ENCODE measurements around the gene PRDM15. TPM values are rescaled to one million over a fixed set of nuclear protein-coding genes. Genes with fewer than 3 reads are reported as not detected.

Gene PRDM15
- total and polyA plus RNA-seq, 7 donors = 1.2 to 6.9 (median 4.6) TPM

DNA sequence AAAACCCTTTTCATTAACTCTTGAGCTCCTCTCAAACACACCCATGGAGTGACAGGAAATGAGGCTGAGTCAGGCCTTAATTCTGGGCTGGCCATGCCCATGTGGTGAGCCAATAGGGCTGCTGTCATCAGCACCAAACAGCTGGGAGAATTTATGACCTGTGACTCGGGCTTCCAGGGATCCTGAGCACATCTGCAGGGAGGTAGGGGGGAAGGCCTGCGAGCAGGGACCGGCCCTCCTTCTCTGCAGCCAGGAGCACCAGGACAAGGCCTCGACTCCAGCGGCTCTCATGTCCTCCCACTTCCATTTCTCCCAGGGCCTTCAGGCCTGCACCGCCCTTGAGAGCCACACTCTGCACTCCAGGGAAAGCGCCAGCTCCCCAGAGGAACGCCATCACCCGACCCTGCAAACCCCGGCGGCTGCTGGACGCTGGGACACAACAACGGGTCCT, 126.9 kb downstream of the PRDM15 start:
- Histone ChIP-seq H3K36me3 (no peaks in the 10 kb centered on the region), H3K27ac (no peak overlapping the region), H3K4me1 (no peaks in the 10 kb centered on the region), H3K27me3 (no peaks in the 10 kb centered on the region), H3K9me3 (no peaks in the 10 kb centered on the region), H3K4me3 (no peak overlapping the region)
- TF ChIP-seq POLR2AphosphoS5 (IDR thresholded peaks at IDR 0.05) = no peak
- TF ChIP-seq, protein P1, sequence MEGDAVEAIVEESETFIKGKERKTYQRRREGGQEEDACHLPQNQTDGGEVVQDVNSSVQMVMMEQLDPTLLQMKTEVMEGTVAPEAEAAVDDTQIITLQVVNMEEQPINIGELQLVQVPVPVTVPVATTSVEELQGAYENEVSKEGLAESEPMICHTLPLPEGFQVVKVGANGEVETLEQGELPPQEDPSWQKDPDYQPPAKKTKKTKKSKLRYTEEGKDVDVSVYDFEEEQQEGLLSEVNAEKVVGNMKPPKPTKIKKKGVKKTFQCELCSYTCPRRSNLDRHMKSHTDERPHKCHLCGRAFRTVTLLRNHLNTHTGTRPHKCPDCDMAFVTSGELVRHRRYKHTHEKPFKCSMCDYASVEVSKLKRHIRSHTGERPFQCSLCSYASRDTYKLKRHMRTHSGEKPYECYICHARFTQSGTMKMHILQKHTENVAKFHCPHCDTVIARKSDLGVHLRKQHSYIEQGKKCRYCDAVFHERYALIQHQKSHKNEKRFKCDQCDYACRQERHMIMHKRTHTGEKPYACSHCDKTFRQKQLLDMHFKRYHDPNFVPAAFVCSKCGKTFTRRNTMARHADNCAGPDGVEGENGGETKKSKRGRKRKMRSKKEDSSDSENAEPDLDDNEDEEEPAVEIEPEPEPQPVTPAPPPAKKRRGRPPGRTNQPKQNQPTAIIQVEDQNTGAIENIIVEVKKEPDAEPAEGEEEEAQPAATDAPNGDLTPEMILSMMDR (IDR thresholded peaks at IDR 0.05) = no peak
- TF ChIP-seq EP300 (IDR thresholded peaks at IDR 0.05) = no peak
- no peak for TF ChIP-seq POLR2A (IDR thresholded peaks at IDR 0.05)
- 79 to 84% methylated on average over 13 of the region's 13 CpGs for WGBS, 2 donors
- no peak for DNase-seq
- intact Hi-C loops (cut with DNase I) = no loop called here

DNA sequence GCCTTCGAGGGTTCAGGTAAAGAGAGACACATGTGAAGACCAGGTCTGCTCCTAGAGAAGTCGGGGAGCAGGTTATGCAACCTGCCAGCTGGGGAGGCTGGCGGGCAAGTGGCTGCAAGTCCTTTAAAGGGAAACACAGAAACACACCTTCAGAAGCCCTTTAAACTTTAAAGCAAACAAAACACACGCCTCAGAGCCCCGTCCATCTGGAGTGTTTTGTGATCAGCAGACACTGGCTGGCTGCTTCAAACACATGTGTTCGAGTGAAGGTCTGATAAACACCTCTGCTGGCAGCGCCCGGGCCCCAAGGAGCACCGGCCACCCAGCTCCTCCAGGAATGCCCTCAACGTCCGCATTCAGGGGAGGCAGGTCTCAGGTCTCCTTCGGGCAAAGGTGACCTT, 127.5 kb downstream of the PRDM15 start:
- Histone ChIP-seq H3K36me3 (no peaks in the 10 kb centered on the region), H3K27ac (no peak overlapping the region), H3K9me3 (no peaks in the 10 kb centered on the region), H3K4me3 (no peak overlapping the region), H3K4me1 (no peaks in the 10 kb centered on the region), H3K27me3 (no peaks in the 10 kb centered on the region)
- WGBS, 2 donors = 33 to 60% methylated on average over 12 of the region's 12 CpGs
- intact Hi-C loops (cut with DNase I) = no loop called here
- DNase-seq = no peak
- TF ChIP-seq, protein P1 (IDR thresholded peaks at IDR 0.05) = no peak
- no peak for TF ChIP-seq POLR2A (IDR thresholded peaks at IDR 0.05)
- TF ChIP-seq POLR2AphosphoS5 (IDR thresholded peaks at IDR 0.05) = no peak
- no peak for TF ChIP-seq EP300 (IDR thresholded peaks at IDR 0.05)

DNA sequence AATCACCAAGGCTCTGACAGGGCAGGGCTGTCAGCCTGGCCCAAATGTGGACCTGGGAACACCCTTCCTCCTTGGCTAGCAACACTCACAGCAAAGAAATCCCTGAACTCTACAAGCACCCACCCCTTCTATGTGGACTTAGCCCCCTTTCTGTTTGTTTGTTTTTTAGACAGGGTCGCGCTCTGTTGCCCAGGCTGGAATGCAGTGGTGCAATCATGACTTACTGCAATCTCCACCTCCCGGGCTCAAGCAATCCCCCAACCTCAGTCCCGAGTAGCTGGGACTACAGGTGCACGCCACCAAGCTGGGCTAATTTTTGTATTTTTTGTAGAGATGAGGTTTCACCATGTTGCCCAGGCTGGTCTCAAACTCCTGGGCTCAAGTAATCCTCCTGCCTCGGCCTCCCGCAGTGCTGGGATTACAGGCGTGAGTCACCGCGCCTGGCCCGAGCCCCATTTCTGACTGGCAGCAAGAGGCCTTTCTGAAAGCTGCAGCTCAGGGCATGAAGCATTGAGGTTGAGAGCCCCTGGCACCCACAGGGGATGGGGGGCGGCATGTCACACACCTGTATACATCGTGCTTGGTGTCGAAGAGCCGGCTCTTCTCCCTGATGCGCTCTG, 128.5 kb downstream of the PRDM15 start:
- intact Hi-C loops (cut with DNase I) = no loop called here
- Histone ChIP-seq H3K9me3 (no peaks in the 10 kb centered on the region), H3K36me3 (no peaks in the 10 kb centered on the region), H3K27ac (no peak overlapping the region), H3K27me3 (no peaks in the 10 kb centered on the region), H3K4me1 (no peaks in the 10 kb centered on the region), H3K4me3 (no peak overlapping the region)
- TF ChIP-seq POLR2A (IDR thresholded peaks at IDR 0.05) = no peak
- no peak for TF ChIP-seq POLR2AphosphoS5 (IDR thresholded peaks at IDR 0.05)
- TF ChIP-seq EP300 (IDR thresholded peaks at IDR 0.05) = no peak
- TF ChIP-seq, protein P1 (IDR thresholded peaks at IDR 0.05) = no peak
- DNase-seq = no peak
- WGBS, 2 donors = 93 to 96% methylated on average over 16 of the region's 16 CpGs

DNA sequence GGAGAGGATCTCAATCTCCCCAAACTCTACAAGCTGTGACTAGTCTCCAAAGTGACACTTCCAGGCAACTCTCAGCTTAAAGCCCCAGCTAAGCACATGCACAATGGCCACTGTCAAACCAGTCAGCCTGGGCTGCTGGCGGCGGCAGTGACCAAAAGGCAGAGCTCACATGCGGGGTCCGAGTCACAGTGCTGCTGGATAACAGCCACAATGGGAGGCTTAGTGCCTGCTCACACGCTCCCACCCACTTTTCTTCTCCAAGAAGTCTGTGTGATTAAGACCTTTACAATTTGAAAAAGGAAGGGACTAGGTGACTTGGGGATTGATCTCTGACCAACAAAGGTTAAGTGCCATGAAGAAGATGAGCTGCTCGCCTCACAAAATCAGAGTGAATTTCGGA, 129.1 kb downstream of the PRDM15 start:
- 86 to 93% methylated on average over 7 of the region's 7 CpGs for WGBS, 2 donors
- H3K27ac ChIP-seq = no peak overlapping the region
- H3K9me3 ChIP-seq = no peaks in the 10 kb centered on the region
- intact Hi-C loops (cut with DNase I) = no loop called here
- H3K4me3 ChIP-seq = no peak overlapping the region
- no peaks in the 10 kb centered on the region for H3K36me3 ChIP-seq
- no peaks in the 10 kb centered on the region for H3K4me1 ChIP-seq
- TF ChIP-seq POLR2A (IDR thresholded peaks at IDR 0.05) (no peak), POLR2AphosphoS5 (IDR thresholded peaks at IDR 0.05) (no peak), EP300 (IDR thresholded peaks at IDR 0.05) (no peak)
- TF ChIP-seq, protein P1 (IDR thresholded peaks at IDR 0.05) = no peak
- H3K27me3 ChIP-seq = no peaks in the 10 kb centered on the region
- no peak for DNase-seq

DNA sequence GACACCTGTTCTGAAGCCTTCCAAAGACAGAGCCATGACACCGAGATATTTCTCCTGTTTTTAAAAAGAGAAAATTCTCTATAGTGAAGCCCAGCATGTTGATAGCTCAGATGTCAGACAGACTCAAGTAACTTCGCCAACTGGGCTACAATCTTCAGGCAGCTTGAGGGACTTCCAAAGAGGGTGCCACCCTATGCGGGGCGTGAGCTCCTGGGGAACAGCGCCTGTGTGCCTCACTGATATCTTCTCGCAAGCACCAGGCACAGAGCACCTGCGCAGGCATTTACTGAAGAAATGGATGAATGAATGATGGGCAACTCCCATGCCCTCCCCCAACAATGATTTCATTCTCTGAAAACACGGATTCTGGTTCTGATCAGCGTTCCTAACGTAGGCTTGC, 129.9 kb downstream of the PRDM15 start:
- H3K9me3 ChIP-seq = no peaks in the 10 kb centered on the region
- intact Hi-C loops (cut with DNase I) = no loop called here
- no peaks in the 10 kb centered on the region for H3K27me3 ChIP-seq
- DNase-seq = no peak
- TF ChIP-seq, protein P1 (IDR thresholded peaks at IDR 0.05) = no peak
- TF ChIP-seq POLR2AphosphoS5 (IDR thresholded peaks at IDR 0.05) (no peak), EP300 (IDR thresholded peaks at IDR 0.05) (no peak), POLR2A (IDR thresholded peaks at IDR 0.05) (no peak)
- WGBS, 2 donors = 95 to 97% methylated on average over 10 of the region's 10 CpGs
- no peaks in the 10 kb centered on the region for H3K36me3 ChIP-seq
- H3K27ac ChIP-seq = no peak overlapping the region
- H3K4me3 ChIP-seq = no peak overlapping the region
- H3K4me1 ChIP-seq = peaks cover 0 to 5% (median 2%) of the 10 kb centered on the region in 4 donors
